ENCODE results near the gene HEPACAM.

HEPACAM gene

DNA sequence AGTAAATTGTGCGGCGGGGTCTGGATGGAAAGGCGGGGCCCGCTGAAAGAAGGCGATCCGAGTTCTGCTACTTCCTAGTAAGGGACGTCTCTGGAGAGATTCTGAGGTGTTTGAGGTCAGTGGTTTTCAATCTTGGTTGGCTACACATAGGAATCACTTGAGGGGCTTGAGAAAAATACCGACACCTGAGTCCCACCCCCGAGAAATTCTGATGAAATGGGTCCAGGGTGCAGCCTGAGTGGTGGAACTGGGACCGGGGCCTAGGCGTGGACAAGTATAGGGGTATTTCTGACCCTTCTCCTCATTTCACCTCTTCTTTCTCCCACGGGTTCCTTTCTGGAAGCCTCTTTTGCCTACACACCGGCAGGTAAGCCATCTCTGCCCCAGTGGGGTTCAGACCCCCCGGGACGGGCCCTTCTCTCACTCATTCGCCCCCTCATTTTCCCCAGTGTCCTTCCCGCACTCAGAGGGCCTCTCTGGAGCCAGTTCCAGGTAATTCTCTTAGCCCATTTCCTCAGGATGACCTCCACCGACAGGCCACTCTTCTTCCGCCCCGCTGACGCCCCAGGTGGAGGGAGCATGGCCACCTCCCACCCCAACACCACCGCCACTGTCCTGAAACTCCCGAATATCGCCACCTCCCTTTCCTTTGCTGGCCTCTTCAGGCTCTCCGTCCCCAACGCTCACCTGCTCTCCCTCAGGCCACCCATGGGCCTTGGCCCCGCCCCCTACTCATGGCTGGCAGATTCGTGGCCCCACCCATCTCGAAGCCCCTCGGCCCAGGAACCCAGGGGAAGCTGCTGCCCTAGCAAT lies 58.8 kb downstream of the HEPACAM start:
- peak overlapping the region; percentile 56 for H3K4me3 ChIP-seq (ENCODE audit: low read depth, low read length)
- in situ Hi-C loops (cut with HindIII; ENCODE audit: low sequenced_read_pairs): no loop called here
- TF ChIP-seq, protein P1, sequence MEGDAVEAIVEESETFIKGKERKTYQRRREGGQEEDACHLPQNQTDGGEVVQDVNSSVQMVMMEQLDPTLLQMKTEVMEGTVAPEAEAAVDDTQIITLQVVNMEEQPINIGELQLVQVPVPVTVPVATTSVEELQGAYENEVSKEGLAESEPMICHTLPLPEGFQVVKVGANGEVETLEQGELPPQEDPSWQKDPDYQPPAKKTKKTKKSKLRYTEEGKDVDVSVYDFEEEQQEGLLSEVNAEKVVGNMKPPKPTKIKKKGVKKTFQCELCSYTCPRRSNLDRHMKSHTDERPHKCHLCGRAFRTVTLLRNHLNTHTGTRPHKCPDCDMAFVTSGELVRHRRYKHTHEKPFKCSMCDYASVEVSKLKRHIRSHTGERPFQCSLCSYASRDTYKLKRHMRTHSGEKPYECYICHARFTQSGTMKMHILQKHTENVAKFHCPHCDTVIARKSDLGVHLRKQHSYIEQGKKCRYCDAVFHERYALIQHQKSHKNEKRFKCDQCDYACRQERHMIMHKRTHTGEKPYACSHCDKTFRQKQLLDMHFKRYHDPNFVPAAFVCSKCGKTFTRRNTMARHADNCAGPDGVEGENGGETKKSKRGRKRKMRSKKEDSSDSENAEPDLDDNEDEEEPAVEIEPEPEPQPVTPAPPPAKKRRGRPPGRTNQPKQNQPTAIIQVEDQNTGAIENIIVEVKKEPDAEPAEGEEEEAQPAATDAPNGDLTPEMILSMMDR (IDR thresholded peaks at IDR 0.05; ENCODE audit: low read depth, low read length, missing control alignments): no peak
- DNase-seq (ENCODE audit: low read depth): no peak

DNA sequence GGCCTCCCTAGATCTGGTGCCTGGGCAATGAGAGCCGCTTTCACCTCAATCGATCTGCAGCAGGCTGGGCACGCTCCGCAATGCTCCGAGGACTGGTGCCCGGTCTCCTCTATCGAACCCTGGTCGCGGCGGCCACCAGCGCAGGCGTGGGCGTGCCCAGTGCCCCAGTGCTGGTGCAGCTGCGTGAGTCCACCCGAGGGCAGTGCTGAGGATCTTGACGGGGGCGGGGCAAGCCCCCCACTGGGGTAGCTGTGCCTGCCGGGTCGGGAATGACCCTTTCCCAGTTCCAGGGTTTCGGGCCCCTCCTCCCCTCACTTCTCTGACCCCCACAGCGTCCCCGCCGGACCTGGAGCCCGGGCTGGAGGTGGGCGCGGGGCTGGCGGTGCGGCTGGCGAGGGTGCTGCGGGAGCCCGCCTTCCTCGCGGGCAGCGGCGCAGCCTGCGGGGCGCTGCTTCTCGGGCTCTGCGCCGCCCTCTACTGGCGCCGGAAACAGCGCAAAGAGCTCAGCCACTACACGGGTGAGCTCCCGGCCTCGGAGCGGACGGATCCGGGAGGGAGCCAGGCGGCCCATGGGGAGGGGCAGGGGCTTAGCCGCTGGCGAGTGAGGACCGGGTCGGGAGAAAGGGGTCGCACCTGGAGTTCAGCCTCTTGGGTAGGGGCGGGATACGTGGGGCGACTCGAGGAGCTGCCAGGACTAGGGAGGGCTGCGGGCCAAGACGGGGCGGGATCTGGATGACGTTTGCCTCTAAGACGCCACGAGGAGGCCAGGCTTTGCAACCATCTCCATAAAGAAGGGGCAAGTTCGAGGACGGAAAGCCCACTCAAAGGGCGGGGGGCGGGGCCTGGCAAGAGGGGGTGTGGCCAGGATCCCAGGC lies 59.7 kb downstream of the HEPACAM start:
- peak; percentile 91 for DNase-seq (ENCODE audit: low read depth)
- TF ChIP-seq, protein P1 (IDR thresholded peaks at IDR 0.05; ENCODE audit: low read depth, low read length, missing control alignments): peak; percentile 60
- in situ Hi-C loops (cut with HindIII; ENCODE audit: low sequenced_read_pairs): no loop called here
- H3K4me3 ChIP-seq (ENCODE audit: low read depth, low read length): peak overlapping the region; percentile 56

DNA sequence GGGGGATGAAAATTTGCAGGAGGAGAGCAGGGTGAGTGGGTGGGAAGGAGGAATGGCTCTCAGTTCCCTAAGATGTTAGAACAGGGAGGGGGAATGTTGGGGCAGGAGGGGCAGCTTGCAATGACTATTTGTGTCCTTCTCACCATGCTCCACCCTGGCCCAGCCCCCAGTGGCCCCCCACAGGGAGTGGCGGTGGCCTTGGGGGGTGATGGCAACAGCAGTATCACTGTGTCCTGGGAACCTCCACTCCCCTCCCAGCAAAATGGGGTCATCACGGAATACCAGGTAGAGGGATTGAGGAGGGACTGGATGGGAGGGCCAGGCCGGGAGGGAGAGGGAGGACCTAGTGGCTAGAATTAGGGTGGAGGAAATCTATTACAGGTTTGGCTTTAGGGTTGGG lies 60.4 kb downstream of the HEPACAM start:
- peak overlapping the region; percentile 56 for H3K4me3 ChIP-seq (ENCODE audit: low read depth, low read length)
- no peak for DNase-seq (ENCODE audit: low read depth)
- in situ Hi-C loops (cut with HindIII; ENCODE audit: low sequenced_read_pairs): no loop called here
- TF ChIP-seq, protein P1 (IDR thresholded peaks at IDR 0.05; ENCODE audit: low read depth, low read length, missing control alignments): no peak

DNA sequence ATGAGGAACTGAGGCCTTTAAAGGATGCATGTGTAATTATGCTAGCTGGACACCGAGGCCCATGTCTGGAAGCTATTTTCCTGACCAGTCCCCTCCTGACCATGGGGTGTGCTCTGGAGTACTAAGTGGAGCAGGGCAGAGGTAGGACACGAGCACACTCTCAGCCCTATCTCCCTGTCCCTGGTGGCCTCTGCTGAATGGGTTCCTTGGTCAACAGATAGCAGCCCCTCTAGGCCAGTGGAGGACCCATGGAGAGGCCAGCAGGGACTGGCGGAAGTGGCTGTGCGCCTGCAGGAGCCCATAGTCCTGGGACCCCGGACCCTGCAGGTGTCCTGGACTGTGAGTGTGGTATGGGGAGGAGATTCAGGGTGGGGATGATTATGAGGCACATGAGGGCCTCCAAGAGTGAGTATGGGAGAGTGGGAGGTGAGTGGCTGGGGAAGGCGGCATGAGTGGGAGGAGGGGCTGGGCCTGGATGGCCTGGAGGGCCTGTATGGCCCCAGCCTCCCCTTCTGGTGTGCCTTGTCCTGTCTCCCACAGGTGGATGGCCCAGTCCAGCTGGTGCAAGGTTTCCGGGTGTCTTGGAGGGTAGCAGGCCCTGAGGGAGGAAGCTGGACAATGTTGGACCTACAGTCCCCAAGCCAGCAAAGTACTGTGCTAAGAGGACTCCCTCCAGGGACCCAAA lies 61.1 kb downstream of the HEPACAM start:
- TF ChIP-seq, protein P1 (IDR thresholded peaks at IDR 0.05; ENCODE audit: low read depth, low read length, missing control alignments): no peak
- DNase-seq (ENCODE audit: low read depth): no peak
- in situ Hi-C loops (cut with HindIII; ENCODE audit: low sequenced_read_pairs): no loop called here
- H3K4me3 ChIP-seq (ENCODE audit: low read depth, low read length): no peak overlapping the region

DNA sequence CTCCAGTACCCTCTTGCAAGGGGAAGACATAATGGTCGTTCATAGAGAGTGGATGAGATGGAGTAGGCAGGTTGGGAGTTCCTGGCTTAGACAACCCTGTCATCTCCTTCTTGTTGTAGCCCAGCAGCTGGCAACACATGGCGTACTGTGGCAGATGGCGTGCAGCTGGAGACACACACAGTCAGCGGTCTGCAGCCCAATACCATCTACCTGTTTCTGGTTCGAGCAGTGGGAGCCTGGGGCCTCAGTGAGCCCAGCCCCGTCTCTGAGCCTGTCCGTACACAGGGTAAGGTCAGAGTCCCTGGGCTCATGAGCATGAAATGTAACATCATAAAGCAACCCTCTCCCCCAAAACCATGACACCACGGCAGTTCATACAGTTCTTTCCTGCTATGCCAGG lies 61.9 kb downstream of the HEPACAM start:
- in situ Hi-C loops (cut with HindIII; ENCODE audit: low sequenced_read_pairs): no loop called here
- TF ChIP-seq, protein P1 (IDR thresholded peaks at IDR 0.05; ENCODE audit: low read depth, low read length, missing control alignments): no peak
- no peak for DNase-seq (ENCODE audit: low read depth)
- H3K4me3 ChIP-seq (ENCODE audit: low read depth, low read length): no peak overlapping the region

DNA sequence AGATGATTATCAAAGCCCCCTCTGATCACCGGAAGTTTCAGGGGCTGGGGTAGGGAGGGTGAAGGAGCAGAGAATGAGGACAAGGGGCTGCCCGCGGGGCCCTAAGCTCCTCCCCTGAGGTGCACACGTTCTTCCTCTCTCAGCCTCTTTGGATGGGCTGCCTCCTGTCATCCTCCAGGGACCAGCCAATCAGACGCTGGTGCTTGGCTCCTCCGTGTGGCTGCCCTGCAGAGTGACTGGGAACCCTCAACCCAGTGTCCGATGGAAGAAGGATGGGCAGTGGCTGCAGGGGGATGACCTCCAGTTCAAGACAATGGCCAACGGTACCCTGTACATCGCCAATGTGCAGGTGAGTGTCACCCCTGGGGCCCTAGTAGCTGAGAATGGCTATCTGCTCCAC lies 63.1 kb downstream of the HEPACAM start:
- DNase-seq (ENCODE audit: low read depth): no peak
- TF ChIP-seq, protein P1 (IDR thresholded peaks at IDR 0.05; ENCODE audit: low read depth, low read length, missing control alignments): no peak
- in situ Hi-C loops (cut with HindIII; ENCODE audit: low sequenced_read_pairs): no loop called here
- H3K4me3 ChIP-seq (ENCODE audit: low read depth, low read length): no peak overlapping the region

All from astrocyte of the cerebellum (primary cell).